ENCODE results near the gene KIAA0319L.

Gene KIAA0319L

DNA sequence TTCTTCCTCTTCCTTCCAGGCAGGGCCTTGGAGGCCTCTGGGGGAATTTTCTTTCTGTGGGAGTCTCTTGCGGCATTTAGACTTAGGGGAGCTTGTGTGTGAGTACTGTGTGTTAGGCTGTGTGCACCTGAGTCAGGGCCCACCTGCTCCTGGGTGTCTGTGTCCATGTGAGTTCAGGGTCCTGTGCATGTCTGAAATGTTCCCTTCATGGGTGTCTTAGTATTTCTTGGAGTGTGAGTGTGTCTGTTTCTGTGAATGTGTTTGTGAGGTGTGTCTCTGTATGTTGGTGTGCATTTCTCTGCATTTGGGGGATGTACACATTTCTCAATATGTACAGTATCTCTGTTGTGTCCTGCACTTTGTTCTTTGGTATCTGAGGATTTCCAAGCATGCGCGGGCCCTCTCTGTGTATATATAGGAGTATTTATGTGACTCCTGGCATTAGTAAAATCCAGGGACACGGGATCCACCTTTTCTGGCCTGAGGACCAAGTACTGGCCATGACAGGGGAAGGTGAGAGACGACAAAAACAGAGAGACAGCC, 18.3 kb upstream of the KIAA0319L start:
- 0 out of 2 replicates have a peak overlapping the region, but pooled peaks have one; percentile 82 for H3K4me2 ChIP-seq (ENCODE audit: insufficient read depth, low read length)

DNA sequence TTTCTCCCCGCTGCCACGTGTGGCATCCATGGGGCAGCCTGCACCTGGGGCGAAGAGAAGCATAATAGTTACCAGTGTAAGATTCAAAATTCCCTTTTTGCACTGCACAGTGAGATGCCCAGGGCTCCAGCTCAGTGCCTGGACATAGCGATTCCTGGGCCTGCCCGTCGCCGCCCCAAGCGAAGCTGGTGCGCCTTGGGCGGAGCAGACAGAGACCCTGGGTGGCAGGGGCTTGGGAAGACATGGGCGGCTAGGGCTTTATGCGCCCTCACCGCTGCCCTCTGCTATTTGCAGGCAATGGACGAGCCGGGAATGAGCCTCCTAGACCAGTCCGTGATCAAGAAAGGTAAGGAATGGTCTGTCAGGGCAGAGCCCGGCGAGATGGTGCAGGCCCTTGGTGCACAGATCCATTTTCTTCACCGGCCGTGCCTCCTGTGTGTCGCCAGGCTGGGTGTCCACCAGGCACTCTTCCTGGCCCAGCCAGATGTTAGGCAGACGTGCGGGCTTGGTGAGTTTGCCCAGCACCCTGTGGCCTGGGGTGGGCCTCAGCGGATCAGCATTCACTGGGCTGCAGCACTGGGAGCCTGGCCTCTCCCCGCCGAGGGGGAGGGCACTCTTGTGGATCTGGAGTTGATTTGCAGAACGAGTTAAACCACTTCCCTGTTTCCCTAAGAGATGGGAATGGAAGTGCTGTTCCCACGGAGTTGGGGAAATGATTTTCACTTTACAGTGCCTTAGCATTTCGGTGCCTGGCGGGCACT, 17.6 kb upstream of the KIAA0319L start:
- Histone ChIP-seq H3K27me3 (ENCODE audit: insufficient read depth, low read length, poor library complexity) (no peaks in the 10 kb centered on the region), H3K4me2 (ENCODE audit: insufficient read depth, low read length) (no peak overlapping the region), H2AFZ (ENCODE audit: low read depth, low read length) (no peak overlapping the region), H3K4me3 (ENCODE audit: low read depth in 1 of 2, low read length in 2 of 2) (no peak overlapping the region), H3K9ac (ENCODE audit: low read depth, low read length) (no peak overlapping the region), H4K20me1 (ENCODE audit: insufficient read depth, low read length) (no peaks in the 10 kb centered on the region), H3K36me3 (ENCODE audit: insufficient read depth, low read length) (0 out of 2 replicates have a peak, but pooled peaks cover 3% of the 10 kb centered on the region), H3K79me2 (ENCODE audit: insufficient read depth, low read length) (no peaks in the 10 kb centered on the region; the same call in 1 of the 2 replicates), H3K27ac (ENCODE audit: low read length) (no peak overlapping the region), H3K4me1 (ENCODE audit: insufficient read depth, low read length) (peaks cover 34% of the 10 kb centered on the region), H3K9me3 (ENCODE audit: insufficient read depth, low read length, severe bottlenecking) (no peaks in the 10 kb centered on the region)
- DNase-seq (no peak), ATAC-seq (ENCODE audit: insufficient read depth, low read depth) (no peak)
- TF ChIP-seq EZH2 (IDR thresholded peaks at IDR 0.05; ENCODE audit: borderline replicate concordance, low read depth, low read length, severe bottlenecking): no peak
- TF ChIP-seq, protein P1, sequence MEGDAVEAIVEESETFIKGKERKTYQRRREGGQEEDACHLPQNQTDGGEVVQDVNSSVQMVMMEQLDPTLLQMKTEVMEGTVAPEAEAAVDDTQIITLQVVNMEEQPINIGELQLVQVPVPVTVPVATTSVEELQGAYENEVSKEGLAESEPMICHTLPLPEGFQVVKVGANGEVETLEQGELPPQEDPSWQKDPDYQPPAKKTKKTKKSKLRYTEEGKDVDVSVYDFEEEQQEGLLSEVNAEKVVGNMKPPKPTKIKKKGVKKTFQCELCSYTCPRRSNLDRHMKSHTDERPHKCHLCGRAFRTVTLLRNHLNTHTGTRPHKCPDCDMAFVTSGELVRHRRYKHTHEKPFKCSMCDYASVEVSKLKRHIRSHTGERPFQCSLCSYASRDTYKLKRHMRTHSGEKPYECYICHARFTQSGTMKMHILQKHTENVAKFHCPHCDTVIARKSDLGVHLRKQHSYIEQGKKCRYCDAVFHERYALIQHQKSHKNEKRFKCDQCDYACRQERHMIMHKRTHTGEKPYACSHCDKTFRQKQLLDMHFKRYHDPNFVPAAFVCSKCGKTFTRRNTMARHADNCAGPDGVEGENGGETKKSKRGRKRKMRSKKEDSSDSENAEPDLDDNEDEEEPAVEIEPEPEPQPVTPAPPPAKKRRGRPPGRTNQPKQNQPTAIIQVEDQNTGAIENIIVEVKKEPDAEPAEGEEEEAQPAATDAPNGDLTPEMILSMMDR (IDR thresholded peaks at IDR 0.05; ENCODE audit: borderline replicate concordance, extremely low read depth, low read length, poor library complexity, severe bottlenecking): no peak

More for the DNA sequence above, 18.3 kb upstream of the KIAA0319L start:
- no peaks in the 10 kb centered on the region for H4K20me1 ChIP-seq (ENCODE audit: insufficient read depth, low read length)
- peaks cover 34% of the 10 kb centered on the region for H3K4me1 ChIP-seq (ENCODE audit: insufficient read depth, low read length)
- H3K9me3 ChIP-seq (ENCODE audit: insufficient read depth, low read length, severe bottlenecking): no peaks in the 10 kb centered on the region
- ATAC-seq (ENCODE audit: insufficient read depth, low read depth) (no peak), DNase-seq (no peak)
- H3K4me3 ChIP-seq (ENCODE audit: low read depth in 1 of 2, low read length in 2 of 2): no peak overlapping the region
- H3K27ac ChIP-seq (ENCODE audit: low read length): peak overlapping the region; percentile 69
- no peak for TF ChIP-seq EZH2 (IDR thresholded peaks at IDR 0.05; ENCODE audit: borderline replicate concordance, low read depth, low read length, severe bottlenecking)
- TF ChIP-seq, protein P1 (IDR thresholded peaks at IDR 0.05; ENCODE audit: borderline replicate concordance, extremely low read depth, low read length, poor library complexity, severe bottlenecking): no peak
- H3K36me3 ChIP-seq (ENCODE audit: insufficient read depth, low read length): 0 out of 2 replicates have a peak, but pooled peaks cover 3% of the 10 kb centered on the region
- no peak overlapping the region for H2AFZ ChIP-seq (ENCODE audit: low read depth, low read length)
- no peaks in the 10 kb centered on the region; the same call in 1 of the 2 replicates for H3K79me2 ChIP-seq (ENCODE audit: insufficient read depth, low read length)
- no peak overlapping the region for H3K9ac ChIP-seq (ENCODE audit: low read depth, low read length)
- H3K27me3 ChIP-seq (ENCODE audit: insufficient read depth, low read length, poor library complexity): no peaks in the 10 kb centered on the region

DNA sequence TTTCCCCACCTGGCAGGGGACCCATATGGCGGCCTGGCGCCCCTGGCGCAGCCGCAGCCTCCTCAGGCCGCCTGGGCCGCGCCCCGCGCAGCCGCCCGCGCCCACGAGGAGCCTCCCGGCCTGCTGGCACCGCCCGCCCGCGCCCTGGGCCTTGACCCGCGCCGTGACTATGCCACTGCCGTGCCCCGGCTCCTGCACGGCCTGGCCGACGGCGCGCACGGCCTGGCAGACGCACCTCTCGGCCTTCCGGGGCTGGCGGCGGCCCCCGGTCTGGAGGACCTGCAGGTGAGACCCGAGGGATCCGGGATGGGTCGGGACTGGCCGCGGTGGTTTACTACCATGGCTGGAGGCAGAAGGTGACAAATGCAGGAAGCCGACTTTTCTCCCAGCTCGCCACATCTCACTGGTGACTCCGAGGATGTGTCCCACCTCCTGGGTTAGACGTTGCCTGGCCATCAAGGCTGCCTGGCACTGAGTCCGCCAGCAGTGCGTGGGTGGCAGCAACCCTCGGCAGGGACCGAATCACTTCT, 17.0 kb upstream of the KIAA0319L start:
- no peak overlapping the region for H3K4me2 ChIP-seq (ENCODE audit: insufficient read depth, low read length)
- H3K79me2 ChIP-seq (ENCODE audit: insufficient read depth, low read length): no peaks in the 10 kb centered on the region; the same call in 1 of the 2 replicates
- no peak overlapping the region for H3K4me3 ChIP-seq (ENCODE audit: low read depth in 1 of 2, low read length in 2 of 2)
- H3K9me3 ChIP-seq (ENCODE audit: insufficient read depth, low read length, severe bottlenecking): no peaks in the 10 kb centered on the region
- H2AFZ ChIP-seq (ENCODE audit: low read depth, low read length): no peak overlapping the region
- no peak for TF ChIP-seq EZH2 (IDR thresholded peaks at IDR 0.05; ENCODE audit: borderline replicate concordance, low read depth, low read length, severe bottlenecking)
- TF ChIP-seq, protein P1 (IDR thresholded peaks at IDR 0.05; ENCODE audit: borderline replicate concordance, extremely low read depth, low read length, poor library complexity, severe bottlenecking): no peak
- no peak for ATAC-seq (ENCODE audit: insufficient read depth, low read depth)
- no peak overlapping the region for H3K27ac ChIP-seq (ENCODE audit: low read length)
- DNase-seq: no peak
- H4K20me1 ChIP-seq (ENCODE audit: insufficient read depth, low read length): no peaks in the 10 kb centered on the region
- H3K27me3 ChIP-seq (ENCODE audit: insufficient read depth, low read length, poor library complexity): no peaks in the 10 kb centered on the region
- peaks cover 34% of the 10 kb centered on the region for H3K4me1 ChIP-seq (ENCODE audit: insufficient read depth, low read length)
- H3K9ac ChIP-seq (ENCODE audit: low read depth, low read length): no peak overlapping the region
- 0 out of 2 replicates have a peak, but pooled peaks cover 3% of the 10 kb centered on the region for H3K36me3 ChIP-seq (ENCODE audit: insufficient read depth, low read length)
